Tibial nerve (tissue), 4 donors: Measurements from ENCODE around the gene BRICD5. TPM values are rescaled to one million over a fixed set of nuclear protein-coding genes. Genes with fewer than 3 reads are reported as not detected.

Source experiments
- DNase-seq, 2 donors: peaks; one replicate each; pipeline ENCODE4 v3.0.0-alpha.2; 2019; ENCODE audit warnings: low spot score in 2 of 2
- H3K27ac ChIP-seq, 4 donors: fragments of 200-600 bp; sonication (generic) in 3 of 4; one replicate each; pipeline ENCODE4 v1.5.1; 2017 to 2019; ENCODE audit warnings: mild to moderate bottlenecking in 1 of 4
- H3K27me3 ChIP-seq, 2 donors: fragments of 200-600 bp; sonication (generic) in 1 of 2; one replicate each; pipeline versions ENCODE4 v1.5.1 to v1.6.0; 2017 to 2019
- H3K36me3 ChIP-seq, 3 donors: fragments of 200-600 bp; sonication (generic); one replicate each; pipeline ENCODE4 v1.5.1; 2018 to 2019
- H3K4me1 ChIP-seq, 4 donors: fragments of 200-600 bp; sonication (generic) in 3 of 4; one replicate each; pipeline ENCODE4 v1.5.1; 2017 to 2019
- H3K4me3 ChIP-seq, 4 donors: fragments of 200-600 bp; sonication (generic) in 3 of 4; one replicate each; pipeline ENCODE4 v1.5.1; 2017 to 2019; ENCODE audit warnings: mild to moderate bottlenecking in 1 of 4, moderate library complexity in 1 of 4
- H3K9me3 ChIP-seq, 4 donors: fragments of 200-600 bp; sonication (generic) in 3 of 4; one replicate each; pipeline ENCODE4 v1.5.1; 2017 to 2019
- CTCF ChIP-seq, 5 experiments: fragments of 200-600 bp in 3 of 5; fragments of 450-650 bp in 2 of 5; sonication (generic) in 3 of 5; IDR thresholded peaks; one replicate each; pipeline ENCODE4 v1.5.1; 2016 to 2019; ENCODE audit warnings: antibody characterized with exemption in 5 of 5, mild to moderate bottlenecking in 3 of 5, moderate library complexity in 2 of 5
- EP300 ChIP-seq, 2 donors: sonication (generic); formaldehyde crosslinking; IDR thresholded peaks; one replicate each; pipeline ENCODE4 v1.6.1; 2017; ENCODE audit warnings: antibody characterized with exemption in 2 of 2, mild to moderate bottlenecking in 1 of 2
- POLR2A ChIP-seq, 2 donors: fragments of 450-650 bp; IDR thresholded peaks; one replicate each; pipeline ENCODE4 v1.6.1; 2017; ENCODE audit warnings: antibody characterized with exemption in 2 of 2, mild to moderate bottlenecking in 2 of 2, moderate library complexity in 2 of 2
- WGBS, 2 donors: methylation state at CpG; one replicate each; pipeline ENCODE4 v1.1.5; 2018; 5-methylcytosine and 5-hydroxymethylcytosine counted together
- total RNA-seq, 4 donors: library from RNA; depleted of rRNA; stranded (reverse); fragments of >200 nt; gene quantifications; one replicate each; pipeline ENCODE4 v1.1.0, GENCODE V29; 2016

The BRICD5 gene
- total RNA-seq, 4 donors from 2014 or later: 19.8 to 203 (median 24.4) TPM

DNA sequence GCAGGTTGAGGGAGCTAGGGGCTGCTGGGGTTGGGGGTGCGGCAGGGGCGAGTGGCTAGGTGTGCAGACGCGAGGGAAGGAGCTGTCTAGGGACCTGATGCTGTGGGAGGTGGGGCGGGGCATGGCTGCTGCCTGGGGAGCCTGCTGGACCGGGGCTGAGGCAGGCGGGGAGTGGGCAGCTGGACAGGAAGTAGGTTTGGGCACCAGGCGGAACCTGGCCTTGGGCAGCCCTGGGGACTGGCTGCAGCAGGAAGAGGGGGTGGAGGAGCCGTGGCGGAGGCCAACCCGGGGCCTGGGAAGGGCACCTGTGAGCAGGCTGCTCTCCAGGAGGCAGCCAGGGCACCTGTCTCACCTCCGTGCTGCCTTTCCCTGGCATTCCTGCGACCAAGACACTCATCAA is 19.7 kb upstream of the BRICD5 start:
- peaks cover 6 to 89% (median 37%) of the 10 kb centered on the region in 3 donors for H3K36me3 ChIP-seq
- WGBS, 2 donors: 83 to 87% methylated on average over 12 to 13 of the region's 13 CpGs

GRCh38 chr16:2229632-2230250 is 19.1 kb upstream of the BRICD5 start:
- TF ChIP-seq POLR2A (IDR thresholded peaks at IDR 0.05): no peak
- no peak for TF ChIP-seq EP300 (IDR thresholded peaks at IDR 0.05)
- peaks cover 6 to 83% (median 35%) of the 10 kb centered on the region in 3 donors for H3K36me3 ChIP-seq
- H3K27ac ChIP-seq: no peak overlapping the region
- H3K4me1 ChIP-seq: peaks cover 0 to 22% (median 6%) of the 10 kb centered on the region in 4 donors
- no peaks in the 10 kb centered on the region for H3K27me3 ChIP-seq
- H3K4me3 ChIP-seq: no peak overlapping the region
- 85 to 86% methylated on average over 21 of the region's 23 CpGs for WGBS, 2 donors
- H3K9me3 ChIP-seq: no peaks in the 10 kb centered on the region
- DNase-seq: no peak

More for the DNA sequence above, 19.7 kb upstream of the BRICD5 start:
- Histone ChIP-seq H3K4me1 (peaks cover 0 to 16% (median 0%) of the 10 kb centered on the region in 4 donors), H3K4me3 (no peak overlapping the region), H3K9me3 (no peaks in the 10 kb centered on the region), H3K27ac (no peak overlapping the region), H3K27me3 (no peaks in the 10 kb centered on the region)
- no peak for DNase-seq
- TF ChIP-seq EP300 (IDR thresholded peaks at IDR 0.05) (no peak), POLR2A (IDR thresholded peaks at IDR 0.05) (no peak), CTCF (IDR thresholded peaks at IDR 0.05) (no peak)

DNA sequence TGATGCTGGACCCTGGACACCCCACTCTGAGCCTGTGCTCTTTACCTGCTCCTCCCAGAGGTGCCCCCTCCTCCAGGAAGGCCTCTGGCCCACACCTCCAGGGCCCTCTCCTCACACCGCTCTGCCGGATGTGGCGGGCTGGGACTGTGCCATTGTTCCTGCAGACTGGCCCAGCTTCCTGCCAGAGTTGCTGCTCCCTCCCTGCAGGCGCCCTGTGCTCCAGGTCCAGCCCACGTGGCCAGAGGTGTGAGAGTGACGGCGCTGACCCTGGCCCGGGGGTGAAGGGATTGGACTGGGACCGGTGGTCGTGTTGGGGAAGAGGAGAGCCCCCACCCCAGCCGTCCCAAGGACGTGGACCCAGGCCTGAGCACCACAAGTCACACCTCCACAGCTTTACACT is 18.4 kb upstream of the BRICD5 start:
- no peak overlapping the region for H3K27ac ChIP-seq
- peaks cover 0 to 29% (median 11%) of the 10 kb centered on the region in 4 donors for H3K4me1 ChIP-seq
- no peak for DNase-seq
- H3K4me3 ChIP-seq: no peak overlapping the region
- WGBS, 2 donors: 85 to 96% methylated on average over 11 to 12 of the region's 12 CpGs
- no peaks in the 10 kb centered on the region for H3K27me3 ChIP-seq
- no peaks in the 10 kb centered on the region for H3K9me3 ChIP-seq
- TF ChIP-seq POLR2A (IDR thresholded peaks at IDR 0.05) (no peak), EP300 (IDR thresholded peaks at IDR 0.05) (no peak), CTCF (IDR thresholded peaks at IDR 0.05) (no peak)
- H3K36me3 ChIP-seq: peaks cover 6 to 76% (median 34%) of the 10 kb centered on the region in 3 donors

GRCh38 chr16:2228161-2228824 is 17.6 kb upstream of the BRICD5 start:
- no peak for DNase-seq
- peaks cover 6 to 68% (median 32%) of the 10 kb centered on the region in 3 donors for H3K36me3 ChIP-seq

GRCh38 chr16:2226918-2227317 is 16.3 kb upstream of the BRICD5 start:
- no peak for DNase-seq
- 83 to 90% methylated on average over 6 of the region's 6 CpGs for WGBS, 2 donors
- peaks cover 0 to 54% (median 20%) of the 10 kb centered on the region in 3 donors for H3K36me3 ChIP-seq
- peaks cover 0 to 34% (median 12%) of the 10 kb centered on the region in 4 donors for H3K4me1 ChIP-seq
- H3K27me3 ChIP-seq: no peaks in the 10 kb centered on the region
- TF ChIP-seq POLR2A (IDR thresholded peaks at IDR 0.05) (no peak), CTCF (IDR thresholded peaks at IDR 0.05) (no peak), EP300 (IDR thresholded peaks at IDR 0.05) (no peak)
- H3K27ac ChIP-seq: no peak overlapping the region
- H3K4me3 ChIP-seq: no peak overlapping the region
- no peaks in the 10 kb centered on the region for H3K9me3 ChIP-seq

More at GRCh38 chr16:2228161-2228824, 17.6 kb upstream of the BRICD5 start:
- H3K9me3 ChIP-seq: no peaks in the 10 kb centered on the region
- H3K27ac ChIP-seq: no peak overlapping the region
- WGBS, 2 donors: 89 to 92% methylated on average over 8 to 23 of the region's 25 CpGs
- H3K4me1 ChIP-seq: peaks cover 0 to 30% (median 12%) of the 10 kb centered on the region in 4 donors
- TF ChIP-seq POLR2A (IDR thresholded peaks at IDR 0.05): no peak
- TF ChIP-seq CTCF (IDR thresholded peaks at IDR 0.05): no peak
- no peak for TF ChIP-seq EP300 (IDR thresholded peaks at IDR 0.05)
- no peak overlapping the region for H3K4me3 ChIP-seq
- H3K27me3 ChIP-seq: no peaks in the 10 kb centered on the region
